ENCODE measurements around the gene SIGLEC12.
"Not testable (repeated sequence)": the region's sequence is repeated elsewhere in the genome, so short reads cannot be mapped to it uniquely, and the experiment has no call there.

The SIGLEC12 gene

GRCh38 chr19:51457351-51458013, 44.1 kb downstream of the SIGLEC12 start:
- no peak for DNase-seq (ENCODE audit: low read depth)

DNA sequence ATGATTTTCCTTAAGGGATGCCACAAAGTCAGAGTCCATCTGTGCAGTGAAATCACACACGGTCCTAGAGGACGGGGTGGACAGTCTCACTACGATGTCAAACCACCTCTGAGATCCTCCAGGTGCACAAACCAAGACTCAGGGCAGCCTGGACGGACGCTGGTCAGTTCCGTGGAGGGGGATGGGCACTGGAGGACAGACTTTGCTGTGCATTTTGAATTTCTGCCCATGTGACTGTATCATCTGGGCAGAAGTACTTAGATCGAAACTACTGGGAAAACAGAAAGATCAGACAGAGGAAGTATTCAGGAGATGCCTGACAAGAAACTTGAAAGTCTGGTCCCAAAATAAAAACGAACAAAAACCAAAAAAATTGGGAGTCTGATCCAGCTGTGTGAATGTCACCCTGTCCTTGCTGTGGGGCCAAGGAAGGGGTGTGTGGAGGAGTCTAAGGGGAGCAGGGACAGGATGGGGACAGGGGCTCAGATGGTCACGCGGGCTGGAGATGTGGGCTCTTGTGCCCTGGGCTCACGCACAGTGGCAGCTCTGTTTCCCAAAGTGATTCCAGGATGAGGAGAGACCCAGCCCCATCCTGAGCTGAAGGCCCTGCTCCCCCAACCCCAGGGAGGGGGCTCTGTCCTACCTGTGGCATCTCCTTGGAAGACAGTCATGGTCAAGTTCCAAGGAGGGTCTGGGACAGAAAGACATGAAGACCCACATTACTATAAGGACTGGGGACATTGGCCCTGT, 44.9 kb downstream of the SIGLEC12 start:
- DNase-seq (ENCODE audit: low read depth), result no peak

DNA sequence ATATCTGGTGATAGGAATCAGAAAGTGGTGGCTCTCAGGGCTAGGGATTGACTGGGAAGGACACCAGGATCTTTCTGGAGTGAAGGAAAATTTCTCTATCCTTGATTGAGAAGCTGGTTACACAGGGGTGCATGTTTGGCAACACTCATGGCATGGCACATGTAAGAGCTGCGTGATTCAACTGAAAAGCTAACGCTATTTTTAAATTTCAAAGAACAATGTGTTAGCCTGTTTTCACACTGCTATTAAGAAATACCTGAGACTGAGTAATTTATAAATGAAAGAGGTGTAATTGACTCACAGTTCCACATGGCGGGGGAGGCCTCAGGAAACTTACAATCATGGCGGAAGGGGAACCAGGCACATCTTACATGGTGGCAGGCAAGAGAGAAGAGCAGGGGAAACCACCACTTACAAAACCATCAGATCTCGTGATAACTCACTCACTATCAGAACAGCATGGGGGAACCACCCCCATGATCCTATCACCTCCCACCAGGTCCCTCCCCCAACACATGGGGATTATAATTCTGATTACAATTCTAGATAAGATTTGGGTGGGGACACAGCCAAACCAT, 50.8 kb downstream of the SIGLEC12 start:
- no peak for DNase-seq (ENCODE audit: low read depth)

DNA sequence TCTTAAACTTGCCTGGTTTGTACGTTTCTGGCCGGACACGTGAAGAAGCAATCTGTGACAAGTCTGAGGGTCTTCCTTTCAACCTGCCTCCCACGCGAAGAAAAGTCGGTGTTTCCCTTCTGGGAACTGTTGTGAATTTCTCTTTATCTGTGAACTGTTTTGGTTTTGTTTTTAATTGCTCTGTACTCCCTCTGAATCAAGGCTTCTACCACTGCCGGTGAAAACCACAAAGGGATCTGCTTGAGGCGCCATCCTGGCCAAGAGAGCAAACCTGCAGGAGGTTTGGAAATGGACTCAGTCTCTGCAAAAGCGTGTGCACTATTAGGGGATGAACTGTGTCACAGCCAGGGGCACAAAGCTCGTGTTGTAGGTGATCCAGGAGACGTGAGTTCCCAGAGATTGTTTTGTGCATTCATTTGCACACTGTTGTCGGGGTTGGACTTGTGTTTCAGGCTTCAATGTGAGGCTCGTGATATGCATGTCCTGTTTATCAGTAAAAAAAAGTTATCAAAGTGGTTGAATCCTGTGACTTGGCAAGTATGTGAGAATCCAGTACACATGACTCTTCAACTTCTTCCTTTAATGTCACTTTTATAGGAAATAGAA, 53.1 kb downstream of the SIGLEC12 start:
- no peak for DNase-seq (ENCODE audit: low read depth)

DNA sequence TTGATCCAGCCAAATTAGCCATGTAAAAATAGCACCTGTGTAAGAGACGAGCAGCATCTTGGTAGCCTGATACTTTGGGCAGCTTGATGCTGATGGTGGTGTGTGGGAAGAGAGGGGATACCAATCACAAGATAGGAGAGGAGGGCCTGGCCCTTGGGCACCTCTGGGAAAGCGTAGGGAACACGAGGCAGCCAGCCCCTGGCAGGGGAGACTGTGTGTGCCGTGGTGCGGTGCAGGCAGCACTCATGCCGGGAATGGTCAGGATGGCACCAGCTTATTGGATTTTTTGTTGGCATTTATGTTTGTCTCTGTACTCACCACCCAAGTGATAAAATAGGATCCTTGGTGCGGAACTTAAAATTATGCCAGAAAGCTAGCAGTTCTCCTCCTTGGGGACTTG, 53.6 kb downstream of the SIGLEC12 start:
- no peak for DNase-seq (ENCODE audit: low read depth)

GRCh38 chr19:51447510-51447909, 54.1 kb downstream of the SIGLEC12 start:
- DNase-seq (ENCODE audit: low read depth), result not testable (repeated sequence)

DNA sequence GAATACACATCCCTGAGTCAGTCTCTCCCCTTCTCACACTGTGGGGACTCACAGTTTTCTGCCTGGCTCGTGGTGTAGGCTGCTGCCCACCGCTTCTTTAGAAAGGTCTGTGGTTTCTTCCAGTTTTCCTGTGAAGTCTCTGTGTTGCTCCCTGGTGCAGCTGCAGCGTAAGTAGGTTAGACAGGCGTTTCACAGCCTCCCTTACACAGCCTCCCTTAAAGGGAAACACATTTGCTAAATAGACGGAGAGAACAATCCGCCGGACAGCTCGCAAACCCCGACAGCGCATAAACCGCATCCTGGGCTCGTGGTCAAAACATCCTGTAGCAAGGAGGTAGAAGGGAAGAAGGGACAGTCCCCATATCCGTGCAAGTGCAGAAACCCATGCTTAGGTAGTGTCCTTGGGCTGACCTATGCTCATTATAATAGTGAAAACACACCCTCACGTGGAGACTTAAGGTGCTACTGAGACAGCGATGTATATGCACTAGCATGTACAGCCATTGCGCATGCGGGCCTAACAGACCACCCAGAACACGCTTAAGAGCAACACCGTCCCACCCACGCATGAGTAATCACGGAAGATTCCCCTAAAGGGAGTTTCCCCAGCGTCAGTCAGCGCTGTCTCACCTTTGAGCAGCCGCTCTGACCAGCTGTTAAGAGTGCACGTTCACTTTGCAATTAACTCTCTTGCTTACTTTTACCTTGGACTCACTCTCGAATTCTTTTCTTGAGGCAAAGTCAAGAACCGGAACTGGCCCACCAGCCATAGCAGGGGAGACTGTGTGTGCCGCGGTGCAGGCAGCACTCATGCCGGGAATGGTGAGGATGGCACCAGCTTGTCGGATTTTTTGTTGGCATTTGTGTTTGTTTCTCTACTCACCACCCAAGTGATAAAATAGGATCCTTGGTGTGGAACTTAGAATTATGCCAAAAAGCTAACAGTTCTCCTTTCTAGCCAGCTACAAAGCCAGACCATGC, 59.9 kb downstream of the SIGLEC12 start:
- no peak for DNase-seq (ENCODE audit: low read depth)

All from GM04503 (cell line).